IPS-18c (cell line): Measurements from ENCODE around the gene NPRL2.

Experiments used
- H3K4me3 ChIP-seq: 2 replicates; pipeline ENCODE4 v1.7.0; 2013; ENCODE audit warnings: low read depth, mild to moderate bottlenecking, low read length, moderate library complexity; ENCODE audit not compliant: insufficient read depth
- H3K9me3 ChIP-seq: one replicate; pipeline ENCODE4 v1.6.1; 2013; ENCODE audit warnings: mild to moderate bottlenecking, low read length, moderate library complexity; ENCODE audit not compliant: control insufficient read depth, insufficient read depth

Gene NPRL2

GRCh38 chr3:50375258-50375931 lies 24.8 kb upstream of the NPRL2 start:
- H3K9me3 ChIP-seq = no peaks in the 10 kb centered on the region
- H3K4me3 ChIP-seq = no peak overlapping the region

DNA sequence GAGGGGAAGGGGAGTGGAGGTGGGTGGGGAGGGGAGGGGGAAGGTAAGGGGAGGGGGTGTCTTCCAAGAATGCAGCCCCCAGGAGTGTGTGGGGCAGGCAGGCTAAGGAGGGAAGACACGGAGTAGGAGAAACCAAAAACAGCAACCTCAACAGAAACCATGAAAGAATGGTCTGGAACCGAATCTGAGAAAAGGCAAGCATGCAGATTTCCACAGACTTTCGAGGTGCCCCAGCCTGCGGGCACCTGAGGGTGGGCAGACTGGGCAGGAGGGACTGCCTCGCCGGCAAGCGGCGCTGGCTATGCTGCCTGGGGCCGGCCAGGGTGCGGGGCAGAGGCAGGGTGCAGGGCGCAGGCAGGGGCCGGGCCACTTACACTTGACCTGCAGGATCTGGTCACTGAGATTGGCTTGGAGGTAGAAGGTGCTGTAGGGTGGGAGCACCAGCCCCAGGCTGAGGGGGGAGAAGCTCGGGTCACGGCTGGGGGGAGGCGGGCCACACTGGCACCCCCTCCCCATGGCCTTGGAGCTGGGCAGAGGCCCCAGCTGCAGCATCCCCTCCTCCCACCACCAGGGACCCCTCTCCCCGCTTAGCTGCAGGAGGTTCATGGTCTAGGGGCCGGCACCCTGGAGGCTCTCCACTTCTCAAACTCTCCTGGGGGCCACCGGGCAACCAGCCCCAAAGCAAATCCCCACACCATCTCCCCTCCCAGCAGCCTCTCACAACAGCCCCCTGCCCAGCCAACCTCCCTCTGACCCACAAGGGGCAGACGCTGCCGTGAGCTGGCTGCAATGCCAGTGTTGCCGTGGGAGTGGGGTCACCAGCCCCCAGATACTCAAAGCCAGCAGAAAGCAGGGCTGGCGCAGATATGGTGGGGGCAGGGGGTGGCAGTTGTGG lies 24.0 kb upstream of the NPRL2 start:
- Histone ChIP-seq H3K4me3 (no peak overlapping the region), H3K9me3 (no peaks in the 10 kb centered on the region)

- H3K9me3 ChIP-seq = no peaks in the 10 kb centered on the region
- H3K4me3 ChIP-seq = no peak overlapping the region
Observed at GRCh38 chr3:50373146-50374051, 22.8 kb upstream of the NPRL2 start.

DNA sequence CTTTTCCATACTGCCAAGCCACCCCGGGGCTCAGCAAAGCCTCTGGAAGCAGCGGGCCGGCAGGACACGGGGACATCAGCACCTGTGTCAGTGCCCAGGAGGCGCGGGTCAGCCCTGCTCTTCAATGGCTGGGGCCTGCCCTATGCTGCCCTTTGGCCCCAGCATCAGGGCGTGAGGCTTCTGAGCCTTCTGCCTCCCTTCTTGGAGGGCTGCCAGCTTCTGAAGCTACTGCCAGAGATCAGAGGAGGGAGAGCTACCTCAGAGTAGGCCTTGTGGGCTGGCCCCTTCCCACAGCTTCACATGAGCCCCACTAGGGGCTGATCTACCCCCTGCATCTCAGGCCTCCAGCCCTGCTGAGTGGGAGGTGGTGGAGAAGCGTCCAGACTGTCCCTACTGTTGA lies 21.8 kb upstream of the NPRL2 start:
- no peaks in the 10 kb centered on the region for H3K9me3 ChIP-seq
- H3K4me3 ChIP-seq = no peak overlapping the region

GRCh38 chr3:50371133-50371685 lies 20.6 kb upstream of the NPRL2 start:
- H3K9me3 ChIP-seq = no peaks in the 10 kb centered on the region
- H3K4me3 ChIP-seq = no peak overlapping the region

DNA sequence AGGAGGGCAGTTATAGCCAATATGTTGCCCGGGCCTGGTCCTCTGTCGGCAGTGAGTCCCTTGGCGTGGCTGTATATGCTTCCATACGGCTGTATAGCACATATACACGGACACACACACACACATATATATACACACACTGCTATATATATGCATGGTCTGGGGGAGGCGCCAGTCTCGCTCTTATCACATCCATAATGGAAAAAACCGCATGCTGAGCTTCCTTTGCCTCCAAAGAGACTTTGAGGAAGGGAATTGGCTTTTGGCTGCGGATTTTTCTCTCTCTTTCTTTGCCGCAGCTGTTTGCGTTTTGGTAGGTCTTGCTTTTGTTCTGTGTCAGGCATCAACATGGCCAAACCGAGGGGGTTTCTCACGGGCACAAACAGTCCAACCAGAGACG lies 20.0 kb upstream of the NPRL2 start:
- Histone ChIP-seq H3K4me3 (no peak overlapping the region), H3K9me3 (no peaks in the 10 kb centered on the region)

- no peaks in the 10 kb centered on the region for H3K9me3 ChIP-seq
Observed at GRCh38 chr3:50369012-50369670, 18.6 kb upstream of the NPRL2 start.

GRCh38 chr3:50365842-50366220 lies 15.3 kb upstream of the NPRL2 start:
- Histone ChIP-seq H3K4me3 (peak overlapping the region; percentile 63), H3K9me3 (no peaks in the 10 kb centered on the region)

More at GRCh38 chr3:50369012-50369670, 18.6 kb upstream of the NPRL2 start:
- H3K4me3 ChIP-seq = no peak overlapping the region

GRCh38 chr3:50365080-50365841 lies 14.7 kb upstream of the NPRL2 start:
- Histone ChIP-seq H3K9me3 (no peaks in the 10 kb centered on the region), H3K4me3 (peak overlapping the region; percentile 63)

DNA sequence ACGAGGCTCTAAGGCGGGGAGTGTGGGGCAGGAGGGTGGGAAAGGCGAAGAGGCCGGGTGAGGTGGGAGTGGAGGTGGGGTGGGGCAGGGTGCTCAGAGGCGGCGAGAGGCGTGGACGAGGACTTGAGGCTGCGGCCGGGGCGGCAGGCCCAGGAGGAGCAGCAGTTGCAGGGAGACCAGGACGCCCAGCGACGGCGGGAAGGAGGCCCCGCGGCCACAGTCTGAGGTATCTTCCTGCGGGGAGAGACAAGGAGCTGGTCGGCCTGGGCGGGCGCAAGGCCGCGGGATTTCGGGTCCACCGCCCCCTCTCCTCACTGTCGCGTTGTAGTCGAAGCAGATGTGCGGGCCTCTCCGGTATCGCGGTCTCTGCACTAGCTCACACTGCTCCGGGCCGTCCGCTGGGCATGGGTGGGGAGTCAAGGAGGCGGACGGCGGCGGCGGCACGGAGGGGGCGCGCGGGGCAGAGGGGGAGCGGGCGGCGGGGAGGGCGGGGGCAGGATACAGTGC lies 14.1 kb upstream of the NPRL2 start:
- peak overlapping the region; percentile 63 for H3K4me3 ChIP-seq
- no peaks in the 10 kb centered on the region for H3K9me3 ChIP-seq

DNA sequence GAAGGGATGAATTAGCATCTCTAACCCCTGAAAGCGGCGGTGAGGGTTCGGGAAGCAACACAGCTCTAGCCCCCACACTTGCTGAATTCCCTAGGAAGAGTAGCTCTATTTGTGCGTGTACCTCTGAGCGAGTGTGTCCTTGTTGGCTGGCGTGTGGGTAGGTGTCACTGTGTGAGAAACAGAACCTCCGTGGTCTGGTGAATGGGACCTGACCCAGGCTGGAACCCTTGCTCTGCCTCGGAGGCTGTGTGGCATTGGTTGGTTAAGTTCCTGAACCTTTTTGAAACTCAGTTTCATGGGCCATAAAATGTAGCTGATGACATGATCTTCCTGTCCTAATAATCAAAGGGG lies 9.2 kb upstream of the NPRL2 start:
- peaks cover 2% of the 10 kb centered on the region for H3K9me3 ChIP-seq
- H3K4me3 ChIP-seq = peak overlapping the region; percentile 35

GRCh38 chr3:50358911-50359759 lies 8.6 kb upstream of the NPRL2 start, which contains the start of gene TMEM115:
TMEM115 (minus strand) TSS chr3:50359521; CDS start chr3:50359063, 458 bp downstream.
- peak within 1 kb of the TSS; percentile 84 for H3K4me3 ChIP-seq
- peaks cover 2% of the 10 kb centered on the region for H3K9me3 ChIP-seq

DNA sequence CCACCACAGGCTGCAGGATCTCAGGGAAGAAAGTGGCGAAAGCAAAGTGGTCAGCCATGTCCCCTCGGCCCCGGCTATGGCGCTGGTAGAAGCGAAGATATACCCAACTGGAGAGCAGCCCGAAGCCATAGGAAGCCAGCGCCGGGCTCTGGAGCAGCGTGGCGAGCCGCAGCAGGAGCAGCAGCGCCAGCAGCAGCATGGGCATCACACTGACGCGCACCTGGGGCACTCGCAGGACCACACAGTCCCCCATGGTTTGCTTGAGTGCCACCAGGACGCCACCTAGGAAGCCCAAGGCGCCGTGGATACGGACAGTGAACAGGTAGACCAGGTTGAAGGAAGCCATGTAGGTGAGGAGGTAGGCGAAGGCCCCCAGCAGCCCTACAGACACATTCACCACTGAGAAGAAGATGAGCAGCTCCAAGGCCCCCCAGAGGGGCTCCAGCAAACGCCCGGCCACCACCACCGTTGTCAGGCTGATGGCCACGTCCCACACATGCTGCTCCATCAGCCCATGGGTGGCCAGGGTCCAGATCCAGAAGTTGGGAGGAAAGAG lies 7.9 kb upstream of the NPRL2 start:
- peaks cover 2% of the 10 kb centered on the region for H3K9me3 ChIP-seq
- peak overlapping the region; percentile 84 for H3K4me3 ChIP-seq

DNA sequence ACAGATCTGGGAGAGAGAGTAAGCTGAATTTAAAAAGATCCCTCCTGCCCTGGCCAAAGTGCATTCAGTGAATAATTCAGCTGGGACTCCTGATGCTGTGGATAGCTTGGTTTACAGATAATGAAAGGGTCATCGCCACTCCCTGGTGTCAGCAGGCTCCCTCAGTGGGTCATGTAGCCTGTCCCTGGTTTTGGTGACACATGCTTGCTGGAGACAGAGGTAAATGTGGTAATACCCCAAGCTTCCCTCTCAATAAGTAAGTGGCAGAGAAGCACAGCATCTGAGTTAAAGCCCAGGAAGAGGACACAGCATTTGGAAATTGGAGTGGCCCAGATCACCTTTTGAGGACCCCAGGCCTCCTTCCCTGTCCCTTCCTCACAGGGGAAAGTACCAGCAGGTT lies 6.9 kb upstream of the NPRL2 start:
- Histone ChIP-seq H3K9me3 (peaks cover 2% of the 10 kb centered on the region), H3K4me3 (peak overlapping the region; percentile 84; the same call in 1 of the 2 replicates)

GRCh38 chr3:50356553-50356952 lies 6.0 kb upstream of the NPRL2 start:
- H3K9me3 ChIP-seq = peaks cover 2% of the 10 kb centered on the region
- H3K4me3 ChIP-seq = no peak overlapping the region
